Femur (tissue), 1 donor: Measurements from ENCODE around the gene KIF6.
"Not testable (repeated sequence)": the region's sequence is repeated elsewhere in the genome, so short reads cannot be mapped to it uniquely, and the experiment has no call there.

ENCODE experiments used
- DNase-seq: peaks from one replicate; pipeline ENCODE4 v3.0.0-alpha.2; 2017

Gene KIF6

DNA sequence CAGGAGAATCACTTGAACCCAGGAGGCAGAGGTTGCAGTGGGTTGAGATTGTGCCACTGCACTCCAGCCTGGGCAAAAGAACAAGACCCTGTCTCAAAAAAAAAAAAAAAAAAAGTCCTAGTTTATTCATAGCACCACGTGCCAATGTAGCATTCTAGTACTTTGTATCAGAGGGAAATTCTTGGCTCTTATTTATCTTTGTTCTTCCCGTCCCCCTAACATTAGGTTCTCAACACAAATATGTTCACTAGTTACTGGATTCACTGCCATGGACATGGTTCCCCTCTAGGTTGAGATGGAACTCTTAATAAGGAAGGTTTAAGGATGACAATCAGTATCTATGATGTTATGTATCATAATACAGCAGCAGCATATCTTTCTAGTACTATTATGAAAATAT is 178.5 kb downstream of the KIF6 start:
- DNase-seq, result no peak

DNA sequence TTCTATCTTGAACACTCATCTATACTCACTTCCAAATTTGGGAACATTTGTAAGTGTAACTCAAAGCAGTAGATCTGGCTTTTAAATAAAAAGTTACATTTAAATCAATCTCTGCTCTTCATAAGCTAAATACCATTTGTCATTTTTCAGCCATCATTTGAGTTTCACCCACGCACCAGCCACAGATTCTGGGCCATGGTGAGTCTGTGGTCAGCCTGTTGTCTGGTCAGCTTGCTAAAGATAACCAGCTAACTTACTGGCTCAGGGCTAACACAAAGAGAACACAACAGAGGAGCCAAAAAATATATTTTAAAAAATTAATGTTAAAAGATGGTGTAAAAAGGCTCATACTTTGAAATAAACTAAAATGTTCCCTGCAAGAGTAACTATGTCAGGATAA is 181.3 kb downstream of the KIF6 start:
- no peak for DNase-seq

DNA sequence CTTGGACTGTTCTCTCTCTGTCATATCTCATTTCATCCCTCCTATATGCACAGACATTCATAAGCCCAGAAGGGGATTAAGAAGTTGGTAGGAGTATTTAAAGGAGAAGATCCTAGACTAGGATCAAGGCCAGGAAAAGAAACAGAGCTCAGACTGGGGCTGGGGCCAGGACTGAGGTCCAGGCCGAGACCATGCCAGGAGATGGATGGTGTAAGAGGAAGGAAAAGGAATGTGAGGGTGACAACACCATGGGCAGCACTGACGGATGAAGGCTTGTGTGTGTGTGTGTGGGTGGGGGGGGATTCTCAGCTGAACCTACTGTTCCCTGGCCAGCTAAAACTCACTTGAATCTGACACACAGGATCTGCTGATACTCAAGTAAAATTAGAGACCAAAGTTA is 182.1 kb downstream of the KIF6 start:
- peak; percentile 48 for DNase-seq

DNA sequence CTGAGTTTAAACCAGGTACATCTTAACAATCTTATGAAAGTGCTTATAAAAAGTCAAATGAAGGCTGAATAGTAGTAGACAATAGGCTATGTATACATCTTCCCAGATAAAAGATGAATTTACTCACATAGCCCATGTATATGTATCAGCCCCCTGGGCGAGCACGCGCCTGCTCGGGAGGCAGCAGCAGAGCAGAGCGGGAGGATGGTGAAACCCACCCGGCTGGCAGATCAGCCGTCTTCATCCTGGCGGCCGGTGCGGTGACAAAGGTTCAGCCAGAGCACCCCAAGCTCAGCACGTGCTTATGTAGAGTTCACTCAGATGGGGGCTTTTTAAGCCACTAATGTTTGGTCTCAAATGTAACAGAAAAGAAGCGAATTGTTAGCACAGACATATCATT is 184.8 kb downstream of the KIF6 start:
- DNase-seq, result no peak

DNA sequence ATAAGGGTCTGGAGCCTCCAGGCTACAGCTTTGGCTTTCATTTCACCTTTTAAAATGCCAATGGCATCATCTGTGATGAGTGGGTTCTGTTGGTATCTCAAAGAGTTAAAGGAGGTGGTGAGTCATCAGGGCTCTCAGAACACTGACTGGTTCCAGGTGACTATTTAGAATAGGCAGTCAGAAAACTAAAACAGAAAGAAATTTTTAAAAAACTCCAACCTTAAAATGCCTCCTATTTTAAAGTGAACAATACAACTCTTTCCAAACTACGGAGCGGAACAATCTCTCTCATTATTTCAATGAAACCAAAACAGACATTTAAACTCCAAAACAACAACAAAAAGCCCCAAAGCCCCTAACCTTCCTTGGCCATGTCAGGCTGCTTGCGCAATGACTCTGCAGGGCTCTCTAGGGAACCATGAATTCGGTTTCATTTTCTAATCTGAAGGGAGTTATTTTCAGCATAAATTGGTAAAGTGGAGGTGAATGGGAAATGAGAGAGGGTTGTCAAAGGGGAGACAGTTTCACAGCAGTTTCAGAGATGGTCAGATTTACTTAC is 194.9 kb downstream of the KIF6 start:
- DNase-seq, result no peak

DNA sequence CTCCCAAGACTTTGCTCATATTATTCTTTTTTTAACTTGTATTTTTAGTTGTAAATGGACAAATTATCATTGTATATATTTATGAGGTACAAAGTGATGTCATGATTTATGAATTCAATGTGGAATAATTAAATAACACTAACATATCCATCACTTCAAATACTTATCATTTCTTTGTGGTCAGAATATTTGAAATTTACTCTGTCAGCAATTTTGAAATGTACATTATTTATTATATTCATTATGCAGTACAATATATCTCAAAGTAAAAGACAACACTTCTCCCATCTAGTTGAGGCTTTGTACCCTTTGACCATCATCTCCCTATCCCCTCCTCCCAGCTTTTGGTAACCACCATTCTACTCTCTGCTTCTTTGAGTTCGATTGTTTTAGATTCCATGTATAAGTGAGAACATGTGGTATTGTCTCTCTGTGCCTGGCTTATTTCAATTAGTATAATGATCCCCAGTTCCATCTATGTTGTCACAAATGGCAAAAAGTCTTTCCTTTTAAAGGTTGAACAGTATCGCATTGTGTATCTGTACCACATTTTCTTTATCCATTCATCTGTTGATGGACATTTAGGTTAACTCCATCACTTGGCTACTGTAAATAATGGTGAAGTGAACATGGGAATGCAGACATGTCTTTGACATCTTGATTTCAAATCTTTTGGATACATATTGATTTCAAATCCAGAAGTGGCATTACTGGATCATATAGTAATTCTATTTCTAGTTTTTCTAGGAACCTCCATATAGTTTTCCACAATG is 197.2 kb downstream of the KIF6 start:
- no peak for DNase-seq

DNA sequence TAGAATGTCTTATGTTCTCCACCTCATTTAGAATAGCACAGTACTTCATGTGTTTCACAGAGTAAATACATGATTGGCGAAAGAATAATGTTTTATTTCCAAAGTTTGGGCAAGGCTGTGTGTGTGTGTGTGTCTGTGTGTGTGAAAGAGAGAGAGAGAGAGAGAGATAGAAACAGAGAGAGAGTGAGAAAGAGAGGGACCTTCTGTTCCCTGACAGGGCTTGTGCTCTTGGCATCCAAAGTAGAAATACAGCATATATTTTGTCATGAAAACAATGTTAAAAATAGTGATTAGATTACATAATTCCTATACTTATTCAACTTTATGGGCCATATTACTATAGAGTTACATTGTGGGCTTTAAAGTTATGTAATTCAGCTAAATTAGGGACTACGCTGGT is 201.2 kb downstream of the KIF6 start:
- DNase-seq, result no peak

DNA sequence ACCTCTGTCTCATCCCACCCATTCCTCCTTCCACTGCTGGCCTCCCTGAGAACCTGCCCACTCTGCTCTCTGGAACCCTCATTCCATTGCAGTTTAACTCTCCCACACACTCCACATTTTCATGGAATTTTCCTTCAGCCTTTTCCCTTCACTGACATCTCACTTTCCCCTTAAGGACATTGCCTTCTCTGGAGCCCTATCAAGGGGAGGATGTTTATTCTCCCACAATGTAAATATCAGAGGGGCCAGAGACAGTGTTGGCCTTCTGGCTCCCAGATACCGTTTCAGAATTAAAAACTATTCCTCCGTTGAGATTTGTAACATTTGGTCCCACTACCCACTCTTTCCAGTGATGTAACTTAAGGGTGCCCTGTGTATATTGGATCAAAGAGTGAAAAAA is 203.2 kb downstream of the KIF6 start:
- no peak for DNase-seq

DNA sequence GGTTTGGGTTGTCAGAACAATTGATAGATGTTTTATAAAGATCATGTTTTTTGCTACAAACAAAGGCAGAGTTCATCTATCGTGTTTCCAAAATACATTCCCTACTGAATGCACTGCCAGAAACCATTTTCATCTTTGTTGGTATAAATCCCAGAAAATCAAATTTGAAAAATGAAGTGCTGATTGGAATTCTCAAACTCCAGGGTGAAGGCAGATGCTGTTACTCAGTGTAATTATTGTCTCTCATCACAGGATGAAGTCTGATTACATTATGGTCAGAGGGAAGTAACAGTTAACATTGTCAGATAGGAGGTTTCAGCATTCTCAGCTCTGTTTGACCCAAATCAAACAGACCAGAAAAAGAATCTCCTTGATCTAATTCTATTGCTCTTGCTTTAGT is 204.3 kb downstream of the KIF6 start:
- DNase-seq, result no peak

DNA sequence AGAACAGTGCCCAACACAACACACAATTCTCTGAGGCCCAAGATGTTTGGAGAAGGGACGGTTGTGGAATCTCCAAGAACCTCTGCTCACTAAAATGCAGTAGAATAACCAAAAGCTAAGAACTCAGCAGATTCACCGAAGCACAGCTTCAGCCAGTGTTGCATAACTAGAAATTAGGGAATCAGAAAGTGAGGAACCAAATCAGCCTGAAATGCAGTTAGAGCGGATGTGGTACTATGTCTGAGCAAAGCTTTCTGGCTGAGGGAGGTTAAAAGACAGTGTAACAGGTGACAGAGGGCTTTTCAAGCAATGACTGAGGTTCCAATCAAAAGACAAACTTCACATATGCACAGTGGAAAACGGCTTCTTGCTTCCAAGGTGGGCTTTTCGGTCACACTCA is 204.8 kb downstream of the KIF6 start:
- DNase-seq, result no peak

DNA sequence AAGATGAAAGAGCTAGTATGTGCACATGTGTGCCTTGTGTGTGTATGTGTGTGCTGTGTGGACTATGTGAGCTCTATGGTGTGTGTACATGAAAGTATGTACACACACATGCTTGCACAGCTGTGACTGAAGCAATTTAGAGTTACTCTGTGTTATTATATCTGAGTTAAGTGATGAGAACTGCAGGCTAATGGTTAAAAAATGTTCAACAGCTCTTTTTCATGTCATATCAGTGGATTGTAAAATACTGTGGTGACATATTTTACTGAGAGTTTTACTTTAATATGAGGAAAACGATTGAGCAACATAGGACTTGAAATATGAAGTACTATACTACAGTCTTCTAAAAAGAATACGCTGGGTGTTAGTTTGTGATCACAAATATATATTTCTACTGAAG is 207.0 kb downstream of the KIF6 start:
- DNase-seq, result no peak

DNA sequence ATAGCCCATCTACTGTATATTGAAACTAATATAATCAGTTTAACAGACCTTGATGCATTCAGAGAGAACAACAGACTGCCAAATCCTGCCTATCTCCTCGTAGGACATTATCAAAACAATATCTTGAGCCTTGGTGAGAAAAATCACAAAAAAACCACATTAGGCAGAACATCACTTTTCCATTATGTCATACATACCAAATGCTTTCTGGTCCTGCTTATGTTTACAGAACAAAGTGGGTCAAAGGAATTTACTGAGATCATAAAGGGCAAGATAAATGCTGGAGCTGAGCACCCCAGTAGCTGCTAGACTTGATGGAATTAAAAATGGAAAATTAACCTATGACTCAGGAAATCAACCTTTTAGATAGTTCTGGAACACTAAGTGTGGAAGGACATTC is 207.5 kb downstream of the KIF6 start:
- DNase-seq, result no peak

DNA sequence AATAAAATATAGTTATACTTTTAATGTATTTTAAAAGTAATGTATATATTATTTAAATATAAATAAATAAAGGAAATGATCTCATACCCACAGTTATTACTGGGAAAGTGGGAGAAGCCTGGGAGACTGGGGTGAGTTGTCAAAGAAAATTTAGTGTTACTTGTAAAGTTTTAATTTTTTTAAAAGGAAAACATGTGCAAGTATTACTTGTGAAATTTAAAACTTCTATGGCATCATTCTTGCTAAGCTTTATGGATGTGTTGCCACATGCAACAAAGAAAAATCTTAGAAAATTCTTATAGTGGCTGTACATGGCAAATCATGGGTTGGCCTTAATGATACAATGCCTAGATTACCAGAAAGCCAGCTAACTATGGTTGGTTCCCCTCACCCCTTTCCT is 208.7 kb downstream of the KIF6 start:
- DNase-seq, result no peak

DNA sequence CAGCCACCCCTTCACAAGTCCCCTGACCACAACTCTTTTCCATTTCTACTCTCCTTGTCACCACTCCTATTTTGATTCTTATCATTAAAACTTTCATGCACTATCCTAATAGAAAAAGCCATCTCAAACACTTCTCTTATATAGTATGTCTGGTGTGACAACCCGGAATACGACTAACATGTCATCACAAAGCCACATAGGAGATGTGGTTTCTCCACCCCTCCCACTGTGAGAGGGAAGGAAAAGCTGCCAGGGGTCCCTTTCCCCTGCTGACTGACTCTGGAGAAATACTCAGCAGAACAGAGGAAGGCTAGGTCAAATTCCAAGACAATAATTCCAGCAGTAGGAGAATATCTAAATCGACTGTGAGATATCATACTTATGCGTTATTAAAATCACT is 209.7 kb downstream of the KIF6 start:
- no peak for DNase-seq

DNA sequence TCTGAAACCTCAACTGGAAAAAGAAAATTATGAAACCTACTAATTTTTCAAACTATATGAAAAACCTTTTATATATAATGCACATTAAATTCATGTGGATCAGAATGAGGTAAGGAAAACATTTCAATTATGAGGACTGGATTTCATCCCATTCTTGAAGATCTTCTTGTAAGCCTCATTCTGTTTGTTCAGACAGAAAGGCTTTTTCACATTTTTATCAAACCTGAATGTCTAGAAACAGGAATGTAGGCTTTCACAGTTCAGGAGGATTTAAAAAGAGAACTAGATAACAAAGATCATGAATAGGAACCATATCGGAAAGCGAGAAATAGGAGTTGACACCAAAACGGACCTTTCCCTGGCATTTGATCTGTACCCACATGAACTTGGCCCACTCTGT is 210.2 kb downstream of the KIF6 start:
- no peak for DNase-seq

DNA sequence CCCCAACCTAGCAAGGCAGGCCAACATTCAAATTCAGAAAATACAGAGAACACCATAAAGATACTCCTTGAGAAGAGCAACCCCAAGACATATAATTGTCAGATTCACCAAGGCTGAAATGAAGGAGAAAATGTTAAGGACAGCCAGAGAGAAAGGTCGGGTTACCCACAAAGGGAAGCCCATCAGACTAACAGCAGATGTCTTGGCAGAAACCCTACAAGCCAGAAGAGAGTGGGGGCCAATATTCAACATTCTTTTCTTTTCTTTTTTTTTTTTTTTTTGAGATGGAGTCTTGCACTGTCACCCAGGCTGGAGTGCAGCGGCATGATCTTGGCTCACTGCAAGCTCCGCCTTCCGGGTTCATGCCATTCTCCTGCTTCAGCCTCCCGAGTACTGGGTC is 215.4 kb downstream of the KIF6 start:
- DNase-seq, result not testable (repeated sequence)

DNA sequence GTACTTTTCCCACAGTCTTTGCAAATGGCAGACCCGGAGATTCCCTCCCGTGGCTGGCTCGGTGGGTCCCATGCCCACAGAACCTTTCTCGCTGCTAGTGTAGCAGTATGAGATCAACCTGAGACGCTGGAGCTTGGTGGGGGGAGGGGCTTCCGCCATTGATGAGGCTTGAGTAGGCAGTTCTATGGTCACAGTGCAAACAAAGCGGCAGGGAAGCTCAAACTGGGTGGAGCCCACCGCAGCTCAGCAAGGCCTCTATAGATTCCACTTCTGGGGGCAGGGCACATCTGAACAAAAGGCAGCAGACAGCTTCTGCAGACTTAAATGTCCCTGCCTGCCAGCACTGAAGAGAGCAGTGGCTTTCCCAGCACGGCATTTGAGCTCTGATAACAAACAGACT is 216.7 kb downstream of the KIF6 start:
- DNase-seq, result no peak

DNA sequence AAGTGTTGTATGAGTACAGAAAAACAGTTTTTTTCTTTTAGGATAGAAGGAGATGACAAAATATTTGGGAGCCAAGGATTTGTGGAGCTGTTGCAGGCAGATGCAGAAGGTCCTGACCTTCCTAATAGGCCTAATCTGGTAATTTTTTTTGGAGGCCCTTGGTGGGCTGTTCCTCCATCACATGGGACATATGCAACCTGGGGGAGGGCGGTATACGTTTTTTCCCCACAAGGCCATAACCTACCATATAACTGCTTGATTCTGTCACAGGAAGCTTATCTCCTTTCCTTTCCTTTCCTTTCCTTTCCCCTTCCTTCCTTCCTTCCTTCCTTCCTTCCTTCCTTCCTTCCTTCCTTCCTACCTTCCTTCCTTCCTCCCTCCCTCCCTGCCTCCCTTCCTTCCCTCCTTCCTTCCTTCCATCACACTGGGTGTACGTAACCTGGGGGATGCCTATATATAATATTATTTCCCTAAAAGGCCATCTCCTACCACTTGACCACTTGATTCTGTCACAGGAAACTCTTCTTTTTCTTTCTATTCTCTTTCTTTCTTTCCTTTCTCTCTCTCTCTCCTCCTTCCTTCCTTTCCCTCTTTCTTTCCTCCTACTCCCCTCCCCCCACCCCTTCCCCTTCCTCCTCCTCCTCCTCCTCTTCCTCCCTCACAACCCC is 217.7 kb downstream of the KIF6 start:
- DNase-seq, result no peak

DNA sequence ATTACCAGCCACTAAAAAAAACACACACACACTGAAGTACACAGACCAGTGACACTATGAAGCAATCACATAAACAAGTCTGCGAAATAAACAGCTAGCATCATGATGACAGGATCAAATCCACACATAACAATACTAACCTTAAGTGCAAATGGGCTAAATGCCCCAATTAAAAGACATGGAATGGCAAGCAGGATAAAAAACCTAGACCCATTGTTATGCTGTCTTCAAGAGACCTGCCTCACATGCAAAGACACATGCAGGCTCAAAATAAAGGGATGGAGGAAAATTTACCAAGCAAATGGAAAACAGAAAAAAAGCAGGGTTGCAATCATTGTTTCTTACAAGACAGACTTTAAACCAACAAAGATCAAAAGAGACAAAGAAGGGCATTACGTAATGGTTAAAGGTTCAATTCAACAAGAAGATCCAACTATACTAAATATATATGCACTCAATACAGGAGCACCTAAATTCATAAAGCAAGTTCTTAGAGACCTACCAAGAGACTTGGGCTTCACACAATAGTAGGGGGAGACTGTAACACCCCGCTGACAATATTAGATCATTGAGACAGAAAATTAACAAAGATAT is 222.7 kb downstream of the KIF6 start:
- DNase-seq, result not testable (repeated sequence)

DNA sequence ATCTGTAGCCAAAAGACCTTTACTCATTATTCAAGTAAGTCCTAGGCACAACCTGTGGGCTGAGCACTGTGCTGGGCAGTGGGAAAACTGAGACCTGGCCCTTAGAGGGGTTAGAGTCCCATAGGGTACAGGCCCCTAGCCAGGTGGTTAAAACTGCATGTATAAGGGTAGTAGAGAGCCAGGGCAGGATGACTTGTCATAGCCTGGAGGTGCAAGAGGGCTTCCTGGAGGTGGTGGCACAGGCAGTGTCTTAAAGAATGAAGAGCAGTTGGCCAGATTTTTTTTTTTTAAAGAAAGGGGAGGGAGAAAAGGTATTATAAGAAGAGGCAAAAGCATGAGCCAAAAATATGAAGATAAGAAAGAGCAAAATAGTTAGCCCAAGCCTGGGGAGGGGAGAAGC is 226.2 kb downstream of the KIF6 start:
- DNase-seq, result no peak

DNA sequence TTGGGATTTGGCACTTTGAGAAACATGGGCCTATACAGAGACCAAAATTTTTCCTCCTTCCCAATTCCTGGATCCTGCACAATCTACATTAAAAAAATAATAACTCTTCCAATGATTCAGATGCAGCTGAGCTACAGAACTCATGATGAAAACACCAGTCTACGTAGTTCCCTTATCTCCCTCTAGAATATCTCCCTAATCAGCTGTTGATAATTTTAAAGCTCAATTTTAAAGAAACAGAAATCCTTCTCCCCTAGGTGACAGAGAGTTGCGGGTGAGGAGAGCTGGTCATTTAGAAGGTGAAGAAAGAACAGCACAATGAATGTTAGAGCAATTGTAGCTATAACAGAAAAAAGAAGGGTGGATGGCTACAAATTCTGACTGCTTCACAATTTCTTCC is 227.1 kb downstream of the KIF6 start:
- no peak for DNase-seq

DNA sequence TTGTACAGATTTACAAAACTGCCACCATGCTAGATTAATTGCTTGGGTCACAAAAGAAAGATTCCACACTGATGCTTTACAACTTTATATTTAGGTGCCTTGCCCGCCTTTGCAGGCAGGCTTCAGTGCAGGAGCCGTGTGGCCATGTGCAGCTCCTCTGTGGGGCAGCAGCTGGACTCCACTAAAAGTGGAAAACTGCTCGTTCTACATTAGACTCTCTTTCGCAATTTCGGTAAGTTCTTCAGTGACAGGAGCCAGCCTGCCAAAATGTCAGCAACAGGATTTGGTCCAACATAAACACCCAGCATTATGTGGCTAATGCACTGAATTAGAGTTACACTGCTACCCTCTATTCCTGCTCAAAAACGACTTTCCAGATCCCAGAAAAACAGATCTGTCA is 228.3 kb downstream of the KIF6 start:
- DNase-seq, result peak; percentile 58

DNA sequence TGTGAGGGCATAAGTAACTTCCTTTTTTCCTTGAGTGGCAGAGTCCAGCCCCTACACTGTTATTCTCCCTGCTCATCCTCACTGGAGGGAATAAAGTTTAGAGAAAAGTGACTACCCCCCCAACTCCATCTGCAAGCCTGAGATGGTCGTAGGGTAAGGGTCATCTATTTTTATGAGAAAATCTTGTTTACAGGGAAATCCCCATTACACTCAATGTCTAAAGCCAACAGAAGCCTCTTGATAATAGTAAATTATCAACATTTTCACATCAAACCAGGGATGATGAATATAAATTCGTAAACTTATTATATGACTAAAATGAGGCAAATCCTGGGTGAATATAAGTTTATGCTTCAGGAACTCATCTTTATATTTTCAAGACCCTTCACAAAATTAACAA is 228.8 kb downstream of the KIF6 start:
- no peak for DNase-seq

DNA sequence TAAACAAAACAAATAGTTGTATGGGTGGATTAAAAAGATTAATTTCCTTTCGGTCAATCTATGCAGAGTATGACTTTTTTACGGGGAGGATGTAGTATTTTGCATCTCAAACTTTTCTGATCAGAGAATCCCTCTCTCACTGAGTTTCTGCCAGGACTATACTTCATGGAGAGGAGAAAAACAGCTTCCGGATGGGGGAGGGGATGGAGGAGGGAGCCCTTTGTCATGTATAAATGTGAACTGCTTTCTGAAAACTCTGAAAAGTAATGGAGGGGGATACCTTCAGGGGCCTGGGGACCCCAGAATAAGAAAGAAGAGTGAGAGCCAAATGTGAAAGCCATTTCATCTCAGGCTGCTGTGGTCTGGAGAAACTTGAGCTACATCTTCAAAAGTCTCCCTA is 229.6 kb downstream of the KIF6 start:
- DNase-seq, result no peak
